Spleen (tissue), 7 donors: ENCODE measurements around the gene FITM1.

ENCODE experiments used
- POLR2A ChIP-seq, 3 donors: fragments of 450-650 bp; IDR thresholded peaks; one replicate each; pipeline ENCODE4 v1.5.1; 2017; ENCODE audit warnings: antibody characterized with exemption in 3 of 3, mild to moderate bottlenecking in 1 of 3
- POLR2AphosphoS5 ChIP-seq, 3 donors: sonication (generic); formaldehyde crosslinking; IDR thresholded peaks; one replicate each; pipeline ENCODE4 v1.5.1; 2017; ENCODE audit warnings: antibody characterized with exemption in 3 of 3
- TF ChIP-seq, protein P1 (sequence below), 11 experiments: fragments of 200-600 bp in 7 of 11; fragments of 450-650 bp in 4 of 11; sonication (generic) in 4 of 11; IDR thresholded peaks in 8 of 11; conservative IDR thresholded peaks in 3 of 11; 1 replicate in 7 of 11; 2 replicates in 4 of 11; pipeline versions ENCODE4 v1.4.0 to v1.8.0; 2016 to 2021; ENCODE audit warnings: antibody characterized with exemption in 11 of 11, inconsistent platforms in 4 of 11, mild to moderate bottlenecking in 1 of 11
- donor health status: DM: no; HTN: no; CAD: no; lungs with moderate emphysema.
- donor health status: DM: no; HTN: no; CAD: no.
- donor health status: DM: no; HTN: no; CAD: no.

GRCh38 chr14:24117179-24117578, 13.3 kb upstream of the FITM1 start:
- TF ChIP-seq POLR2AphosphoS5 (IDR thresholded peaks at IDR 0.05) = no peak
- TF ChIP-seq, protein P1, sequence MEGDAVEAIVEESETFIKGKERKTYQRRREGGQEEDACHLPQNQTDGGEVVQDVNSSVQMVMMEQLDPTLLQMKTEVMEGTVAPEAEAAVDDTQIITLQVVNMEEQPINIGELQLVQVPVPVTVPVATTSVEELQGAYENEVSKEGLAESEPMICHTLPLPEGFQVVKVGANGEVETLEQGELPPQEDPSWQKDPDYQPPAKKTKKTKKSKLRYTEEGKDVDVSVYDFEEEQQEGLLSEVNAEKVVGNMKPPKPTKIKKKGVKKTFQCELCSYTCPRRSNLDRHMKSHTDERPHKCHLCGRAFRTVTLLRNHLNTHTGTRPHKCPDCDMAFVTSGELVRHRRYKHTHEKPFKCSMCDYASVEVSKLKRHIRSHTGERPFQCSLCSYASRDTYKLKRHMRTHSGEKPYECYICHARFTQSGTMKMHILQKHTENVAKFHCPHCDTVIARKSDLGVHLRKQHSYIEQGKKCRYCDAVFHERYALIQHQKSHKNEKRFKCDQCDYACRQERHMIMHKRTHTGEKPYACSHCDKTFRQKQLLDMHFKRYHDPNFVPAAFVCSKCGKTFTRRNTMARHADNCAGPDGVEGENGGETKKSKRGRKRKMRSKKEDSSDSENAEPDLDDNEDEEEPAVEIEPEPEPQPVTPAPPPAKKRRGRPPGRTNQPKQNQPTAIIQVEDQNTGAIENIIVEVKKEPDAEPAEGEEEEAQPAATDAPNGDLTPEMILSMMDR (IDR thresholded peaks at IDR 0.05 in 8 of 11, conservative IDR thresholded peaks at IDR 0.05 in 3 of 11) = no peak
- TF ChIP-seq POLR2A (IDR thresholded peaks at IDR 0.05) = no peak
